Thyroid gland (tissue), 4 donors: Measurements from ENCODE around the gene EVA1A.

ENCODE experiments used
- POLR2A ChIP-seq, 2 donors: fragments of 450-650 bp; IDR thresholded peaks; one replicate each; pipeline ENCODE4 v1.6.1; 2017; ENCODE audit warnings: antibody characterized with exemption in 2 of 2, mild to moderate bottlenecking in 2 of 2, moderate library complexity in 1 of 2
- TF ChIP-seq, protein P1 (sequence below), 6 experiments: fragments of 200-600 bp in 3 of 6; fragments of 450-650 bp in 3 of 6; sonication (generic) in 3 of 6; IDR thresholded peaks; one replicate each; pipeline ENCODE4 v1.5.1; 2016 to 2019; ENCODE audit warnings: antibody characterized with exemption in 6 of 6, mild to moderate bottlenecking in 2 of 6, inconsistent platforms in 1 of 6, moderate library complexity in 1 of 6

DNA sequence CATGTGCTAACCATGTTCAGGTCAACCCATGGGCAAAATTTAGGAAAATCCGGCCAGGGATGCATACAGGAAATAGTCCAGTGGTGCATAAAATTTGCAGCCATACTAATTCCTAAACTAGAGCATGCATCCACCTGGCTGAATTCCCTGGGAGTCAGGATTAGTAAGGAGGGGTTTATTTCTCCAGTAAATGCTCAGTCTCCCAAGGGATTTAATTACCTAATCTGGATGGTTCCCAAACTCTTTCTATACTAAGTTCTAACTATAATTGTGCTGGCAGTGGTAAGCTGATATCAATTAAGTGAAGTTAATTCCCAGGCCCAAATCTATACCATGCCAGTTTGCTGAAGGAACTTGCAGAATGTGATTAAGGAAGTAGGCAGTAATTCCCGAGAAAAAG is 26.2 kb upstream of the EVA1A start:
- TF ChIP-seq, protein P1, sequence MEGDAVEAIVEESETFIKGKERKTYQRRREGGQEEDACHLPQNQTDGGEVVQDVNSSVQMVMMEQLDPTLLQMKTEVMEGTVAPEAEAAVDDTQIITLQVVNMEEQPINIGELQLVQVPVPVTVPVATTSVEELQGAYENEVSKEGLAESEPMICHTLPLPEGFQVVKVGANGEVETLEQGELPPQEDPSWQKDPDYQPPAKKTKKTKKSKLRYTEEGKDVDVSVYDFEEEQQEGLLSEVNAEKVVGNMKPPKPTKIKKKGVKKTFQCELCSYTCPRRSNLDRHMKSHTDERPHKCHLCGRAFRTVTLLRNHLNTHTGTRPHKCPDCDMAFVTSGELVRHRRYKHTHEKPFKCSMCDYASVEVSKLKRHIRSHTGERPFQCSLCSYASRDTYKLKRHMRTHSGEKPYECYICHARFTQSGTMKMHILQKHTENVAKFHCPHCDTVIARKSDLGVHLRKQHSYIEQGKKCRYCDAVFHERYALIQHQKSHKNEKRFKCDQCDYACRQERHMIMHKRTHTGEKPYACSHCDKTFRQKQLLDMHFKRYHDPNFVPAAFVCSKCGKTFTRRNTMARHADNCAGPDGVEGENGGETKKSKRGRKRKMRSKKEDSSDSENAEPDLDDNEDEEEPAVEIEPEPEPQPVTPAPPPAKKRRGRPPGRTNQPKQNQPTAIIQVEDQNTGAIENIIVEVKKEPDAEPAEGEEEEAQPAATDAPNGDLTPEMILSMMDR (IDR thresholded peaks at IDR 0.05), result no peak
- no peak for TF ChIP-seq POLR2A (IDR thresholded peaks at IDR 0.05)
